NCI-H1092 (cell line): ENCODE results near the gene UBE3C.

Experiments used
- DNase-seq: peaks from one replicate; lab custom pipeline; 2025; lab: John Stamatoyannopoulos, UW

The UBE3C gene

DNA sequence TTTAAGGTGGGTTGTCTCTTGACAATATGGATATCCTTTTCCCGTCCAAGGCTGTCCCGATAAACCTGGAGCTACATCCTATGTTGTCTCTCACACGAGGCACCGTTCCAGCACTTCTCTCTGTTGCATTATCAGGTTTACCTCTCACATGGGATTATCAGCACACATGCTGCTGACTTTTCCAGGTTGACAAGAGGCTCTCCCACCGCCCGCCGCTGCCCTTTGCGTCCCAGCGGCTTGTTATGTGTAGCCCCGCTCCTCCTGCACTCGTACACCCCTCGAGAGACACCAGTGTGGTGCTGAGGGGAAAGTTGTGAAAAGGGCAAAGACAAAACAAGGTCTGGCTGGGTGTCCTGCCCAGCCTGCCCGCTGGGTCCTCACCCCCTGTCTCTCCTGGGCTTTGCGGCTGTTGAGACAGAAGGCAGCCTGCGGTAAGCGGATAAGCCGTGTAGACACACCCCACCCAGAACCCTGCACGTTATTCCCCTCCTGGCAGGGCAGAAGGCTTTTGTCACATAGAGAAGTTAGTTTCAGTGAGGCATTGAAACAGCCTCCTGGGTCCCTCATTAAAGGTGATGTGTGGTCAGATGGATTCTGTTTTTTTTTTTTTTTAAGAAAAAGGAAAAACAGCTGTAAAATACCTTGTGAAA is 38.7 kb downstream of the UBE3C start:
- no peak for DNase-seq

DNA sequence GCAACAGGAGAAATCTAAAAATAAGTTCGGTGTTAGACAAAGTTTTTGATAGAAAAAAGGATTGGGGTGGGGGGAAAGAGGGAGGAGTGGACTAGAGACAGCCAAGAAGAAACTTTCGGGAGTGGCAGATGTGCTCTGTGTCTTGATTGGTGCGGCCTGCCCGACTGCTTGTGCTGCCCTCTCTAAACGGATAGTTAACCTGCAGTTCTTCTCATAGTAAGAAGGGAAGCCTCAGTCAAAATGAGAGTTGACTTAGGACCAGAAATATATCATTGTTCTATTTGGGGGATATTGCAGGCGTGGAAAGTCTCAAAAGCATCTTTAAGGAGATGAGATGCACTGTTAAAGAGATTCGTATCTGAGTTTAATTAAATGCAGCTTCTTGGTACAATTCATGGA is 39.3 kb downstream of the UBE3C start:
- DNase-seq = no peak

DNA sequence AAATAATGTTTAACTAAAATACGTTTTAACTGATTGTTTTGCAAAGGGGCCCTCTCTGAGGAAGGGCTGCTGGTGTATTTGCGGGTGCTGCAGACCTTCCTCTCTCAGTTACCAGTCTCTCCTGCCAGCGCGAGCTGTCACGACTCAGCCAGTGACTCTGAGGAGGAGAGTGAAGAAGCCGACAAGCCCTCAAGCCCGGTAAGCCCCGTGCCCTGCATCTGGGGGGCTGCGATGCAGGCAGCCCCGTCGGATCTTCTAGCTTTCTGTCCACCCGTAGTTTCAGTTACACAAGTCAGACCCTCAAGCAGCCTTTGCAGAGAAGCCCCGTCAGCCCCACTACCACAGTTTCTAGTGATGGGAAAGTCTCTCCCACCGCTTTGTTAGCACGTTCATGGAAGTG is 45.1 kb downstream of the UBE3C start:
- no peak for DNase-seq

DNA sequence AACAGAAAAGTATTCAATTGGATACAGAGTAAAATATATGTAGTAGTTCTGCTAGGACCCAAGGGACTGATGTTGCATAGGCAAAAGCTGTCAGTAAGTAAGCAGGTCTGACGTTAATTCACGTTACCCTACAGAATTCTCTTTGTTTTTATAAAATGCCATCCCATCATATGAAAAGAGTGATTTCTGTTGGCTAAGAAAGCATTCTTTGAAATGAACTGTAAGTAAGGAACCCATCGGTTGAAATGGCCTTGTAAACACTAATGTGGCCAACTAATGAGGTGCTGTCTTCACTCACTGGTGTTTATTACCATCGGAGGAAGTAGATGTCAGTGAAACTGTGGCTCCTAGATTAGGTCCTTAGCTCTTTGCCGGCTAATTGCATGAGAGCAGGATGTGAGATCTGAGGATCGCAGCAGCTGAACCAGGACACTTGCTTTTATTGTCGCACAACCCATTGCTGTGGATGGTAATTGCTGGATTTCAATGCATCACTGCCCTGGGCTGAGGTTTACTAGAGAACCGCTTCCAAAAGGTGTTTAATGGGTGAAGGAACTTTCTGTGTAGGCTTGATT is 49.5 kb downstream of the UBE3C start:
- DNase-seq = no peak

DNA sequence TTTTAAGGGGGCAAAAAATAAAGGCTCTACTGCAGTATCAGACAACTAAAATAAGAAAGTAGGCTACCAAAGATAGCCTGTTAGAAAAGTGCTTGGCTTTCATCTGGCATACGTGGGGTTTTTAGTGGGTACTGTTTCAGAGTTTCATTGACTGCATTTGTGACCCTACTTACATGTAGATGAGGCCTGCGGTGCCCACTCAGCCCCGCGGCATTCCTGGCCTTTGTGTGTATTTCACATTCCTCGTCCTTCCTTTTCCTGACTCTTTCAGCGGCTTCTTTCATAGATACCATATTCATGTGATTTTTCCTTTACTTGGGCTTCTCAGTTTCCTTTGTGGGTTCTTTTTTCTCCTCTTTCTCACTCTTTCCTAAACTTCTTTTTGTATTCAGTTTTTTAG is 50.7 kb downstream of the UBE3C start:
- no peak for DNase-seq

DNA sequence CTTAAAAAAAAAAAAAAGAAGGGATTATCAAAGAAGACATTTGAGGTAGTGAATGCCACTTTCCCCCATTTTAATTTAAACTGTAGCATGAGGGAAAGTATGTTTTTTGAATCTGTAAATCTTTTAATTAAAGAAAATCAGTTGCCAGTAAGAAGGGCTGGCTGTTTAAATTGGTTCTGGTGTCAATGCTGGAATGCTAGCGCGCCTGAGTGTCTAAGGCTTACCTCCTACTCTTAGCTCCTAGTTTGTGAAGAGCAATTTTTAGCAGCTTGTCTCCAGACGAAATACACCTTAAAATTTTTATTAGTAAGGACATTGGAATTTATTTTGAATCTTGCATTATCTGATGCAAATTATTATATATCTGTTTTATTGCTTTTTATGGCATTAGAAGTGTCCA is 54.1 kb downstream of the UBE3C start:
- DNase-seq = no peak

DNA sequence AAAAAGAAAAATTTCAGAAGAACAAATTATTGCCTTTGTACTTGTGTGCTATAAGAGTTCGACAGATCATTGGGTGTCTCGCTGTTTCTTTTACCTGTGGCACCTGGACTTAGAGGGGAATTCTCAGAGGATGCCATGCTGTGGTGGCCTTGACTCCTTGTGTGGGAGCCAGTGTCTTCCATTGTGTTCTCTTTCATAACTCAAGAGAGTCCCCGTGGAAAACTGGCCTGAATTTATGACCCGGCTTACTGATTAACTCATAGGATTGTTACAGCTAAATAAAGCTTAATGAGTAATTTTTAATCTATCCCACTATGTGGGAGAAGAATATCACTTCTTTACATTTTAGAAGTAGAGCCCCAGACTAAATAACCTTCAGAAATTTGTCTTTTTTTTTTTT is 54.5 kb downstream of the UBE3C start:
- DNase-seq = no peak

DNA sequence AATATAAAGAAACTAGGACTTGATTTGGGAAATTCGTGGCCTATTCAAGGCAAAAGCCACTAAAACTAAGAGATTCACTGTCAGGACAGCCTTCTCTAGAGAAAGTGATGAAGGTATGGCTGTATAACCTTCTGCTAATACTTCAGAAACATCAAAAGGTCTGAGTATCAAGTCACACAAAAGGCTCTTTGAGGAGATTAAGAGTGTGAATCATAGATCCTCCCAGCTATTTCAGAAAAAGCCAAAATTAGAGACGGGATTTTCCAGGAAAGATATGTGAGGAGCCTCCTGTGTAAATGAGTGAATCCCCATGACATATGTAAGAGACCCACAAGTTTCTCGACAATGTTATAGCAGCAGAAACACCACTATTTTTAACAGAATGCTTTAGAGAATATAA is 56.2 kb downstream of the UBE3C start:
- DNase-seq = no peak

DNA sequence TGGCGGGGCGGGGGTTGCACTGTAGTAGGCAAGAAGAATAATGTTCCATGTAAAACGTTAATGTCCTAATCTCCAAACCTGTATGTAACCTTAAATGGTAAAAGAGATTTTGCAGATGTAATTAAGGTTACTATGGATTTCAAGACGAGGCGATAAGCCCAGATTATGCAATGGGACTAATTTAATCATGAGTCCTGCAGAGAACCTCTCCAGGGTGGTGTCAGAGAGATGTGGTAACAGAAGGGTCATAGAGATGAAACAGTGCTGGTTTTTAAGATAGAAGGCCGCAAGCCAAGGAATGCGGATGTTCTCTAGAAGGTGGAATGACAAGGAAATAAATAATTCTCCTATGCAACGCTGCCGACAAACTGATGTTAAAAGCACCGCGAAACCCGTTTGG is 57.1 kb downstream of the UBE3C start:
- no peak for DNase-seq

DNA sequence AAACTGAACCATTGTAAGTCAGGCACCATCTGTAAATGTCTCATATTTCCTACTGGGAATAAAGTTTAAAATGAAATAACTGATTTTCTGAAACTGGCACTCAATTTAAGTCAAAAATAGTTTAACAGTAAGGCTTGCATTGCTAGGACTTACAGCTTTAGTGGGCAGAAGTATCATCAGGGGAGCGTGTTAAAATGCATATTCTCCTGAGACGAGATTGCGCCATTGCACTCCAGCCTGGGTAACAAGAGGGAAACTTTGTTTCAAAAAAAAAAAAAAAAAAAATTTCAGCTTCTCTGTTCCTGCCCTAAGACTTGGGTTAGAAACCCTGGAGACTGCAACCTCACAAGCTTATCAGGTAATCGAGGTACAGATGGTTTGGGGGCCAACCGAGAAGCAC is 65.4 kb downstream of the UBE3C start:
- DNase-seq = no peak

DNA sequence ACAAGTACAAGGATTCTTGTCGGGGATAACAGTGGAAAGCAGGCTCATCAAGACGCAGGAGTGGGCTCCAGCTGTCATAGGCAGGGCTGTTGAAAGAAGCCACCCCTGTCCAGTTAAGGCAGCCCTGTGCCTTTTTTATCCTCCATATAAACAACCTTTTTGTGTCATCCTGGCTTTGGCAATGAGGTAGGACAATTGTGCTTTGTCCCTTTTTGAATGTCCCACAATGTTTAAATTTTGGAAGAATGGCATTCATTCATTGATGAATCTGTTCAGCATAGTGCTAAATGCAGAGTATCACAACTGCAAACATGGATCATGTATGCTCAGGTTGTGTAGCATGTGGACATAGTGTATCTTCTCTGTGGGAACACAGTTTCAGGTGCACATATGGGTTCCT is 66.7 kb downstream of the UBE3C start:
- DNase-seq = no peak

DNA sequence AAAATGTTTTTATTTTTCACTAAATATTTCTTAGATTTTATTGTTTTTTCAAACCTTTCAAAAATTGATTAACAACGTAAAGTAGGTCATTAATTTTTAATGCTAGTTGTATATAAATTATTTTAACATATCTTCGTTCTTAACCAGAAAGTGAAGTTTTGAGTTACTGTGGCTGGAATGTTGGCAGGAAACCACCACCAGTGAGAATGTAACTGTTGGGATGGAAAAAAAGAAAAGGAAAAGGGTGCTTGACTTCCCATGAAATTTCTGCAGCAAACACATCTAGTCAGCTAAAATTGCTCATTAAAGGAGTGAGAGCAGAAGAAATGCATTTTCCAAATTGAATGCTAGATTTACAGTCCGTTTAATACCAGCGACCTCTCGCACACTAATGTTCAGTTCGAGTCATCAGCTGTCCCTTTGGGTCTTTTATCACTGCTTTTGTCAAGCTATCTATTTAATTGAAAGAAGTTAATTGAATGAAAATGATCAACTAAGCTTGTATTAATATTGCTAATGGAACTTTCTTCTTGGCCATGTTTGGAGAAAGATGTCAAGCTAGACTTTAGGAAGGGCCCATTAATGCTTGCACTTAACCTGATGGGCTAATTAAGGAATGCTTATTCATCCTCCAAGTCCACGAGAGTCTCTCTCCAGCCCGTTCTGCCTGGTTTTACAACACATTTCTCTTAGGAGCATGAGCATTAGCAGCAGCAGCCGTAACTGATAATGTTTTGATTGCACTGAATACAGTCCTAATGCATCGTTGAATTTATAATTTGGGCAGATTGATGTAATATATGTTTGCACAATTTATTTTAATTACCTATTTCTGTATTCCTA is 70.1 kb downstream of the UBE3C start:
- no peak for DNase-seq

DNA sequence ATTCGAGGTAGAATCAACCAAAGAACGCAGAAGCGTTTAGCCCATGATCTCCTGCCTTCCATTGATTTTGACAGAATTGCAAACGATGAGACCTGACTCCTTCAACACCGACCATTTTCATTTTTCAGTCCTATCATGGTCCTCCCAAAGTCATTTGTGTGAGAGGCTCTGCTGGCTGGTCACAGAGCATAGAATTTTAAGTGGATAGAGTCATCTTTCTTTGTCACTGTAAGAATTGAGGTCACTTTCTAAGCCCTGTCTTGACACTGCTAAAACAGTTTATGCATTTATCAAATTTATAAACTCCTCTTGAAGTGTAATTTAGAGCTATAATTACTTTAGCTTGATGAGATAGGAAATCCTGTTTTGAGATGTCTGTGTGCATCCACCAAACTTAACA is 72.0 kb downstream of the UBE3C start:
- DNase-seq = no peak

DNA sequence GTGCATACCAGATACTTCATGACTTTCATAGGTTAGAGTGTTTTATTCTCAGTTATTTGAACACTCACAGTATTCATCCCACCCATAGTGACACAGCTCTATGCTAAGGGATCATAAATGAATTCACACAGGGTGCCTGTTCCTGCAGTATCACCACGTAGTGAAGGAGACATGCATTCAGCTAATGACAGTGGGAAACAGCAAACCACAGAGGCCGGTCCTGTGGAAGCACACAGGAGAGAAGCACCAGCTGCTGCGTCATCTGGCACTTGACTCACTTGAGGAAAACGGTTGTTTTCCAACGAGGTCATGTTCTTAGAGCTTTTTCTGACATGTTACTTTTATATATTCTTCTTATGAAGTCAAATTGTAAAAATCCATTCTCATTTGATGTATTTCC is 73.0 kb downstream of the UBE3C start:
- DNase-seq = peak; percentile 39

DNA sequence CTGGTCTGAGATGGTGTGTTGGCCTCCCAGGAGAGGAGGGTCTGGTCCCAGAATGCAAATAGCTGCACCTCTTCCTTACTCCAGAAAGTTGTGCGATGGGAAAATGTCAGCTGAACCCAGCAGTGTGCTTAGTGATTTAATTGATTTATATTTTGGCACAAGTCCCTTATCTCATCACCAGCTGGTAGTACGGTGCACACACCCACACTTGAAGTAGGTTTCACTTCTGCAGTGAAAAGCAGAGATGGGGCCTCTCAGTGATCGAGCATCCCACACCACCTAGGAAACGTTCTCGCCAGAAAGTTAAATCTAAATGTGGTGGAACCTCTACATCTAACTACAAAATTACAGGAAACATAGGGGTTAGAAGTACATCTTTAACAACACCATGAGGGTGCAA is 80.4 kb downstream of the UBE3C start:
- DNase-seq = no peak

DNA sequence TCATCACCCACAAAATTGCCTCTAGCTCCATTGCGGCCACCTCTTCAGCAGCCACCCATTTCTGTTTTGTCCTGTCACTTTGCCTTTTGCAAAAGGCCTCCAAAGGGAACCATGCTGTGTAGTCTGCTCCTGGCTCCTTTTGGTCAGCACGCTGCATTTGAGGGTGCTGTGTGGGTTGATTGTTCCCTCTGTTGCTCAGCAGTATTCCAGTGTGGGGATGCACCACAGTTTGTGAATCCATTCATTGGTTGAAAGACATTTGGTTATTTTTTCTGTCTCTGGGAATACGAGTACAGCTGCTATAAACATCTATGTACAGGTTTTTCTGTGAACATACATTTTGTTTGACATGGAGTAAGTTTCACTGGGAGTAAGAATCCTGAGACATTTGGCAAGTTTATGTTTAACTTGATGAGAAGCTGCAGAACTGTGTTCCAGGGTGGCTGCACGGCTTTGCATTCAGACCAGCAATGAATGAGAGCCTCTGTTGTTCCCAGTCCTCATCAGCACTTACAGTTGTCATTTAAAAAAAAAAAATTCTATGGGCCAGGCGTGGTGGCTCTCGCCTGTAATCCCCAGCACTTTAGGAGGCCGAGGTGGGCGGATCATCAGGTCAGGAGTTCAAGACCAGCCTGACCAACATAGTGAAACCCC is 82.3 kb downstream of the UBE3C start:
- DNase-seq = no peak

DNA sequence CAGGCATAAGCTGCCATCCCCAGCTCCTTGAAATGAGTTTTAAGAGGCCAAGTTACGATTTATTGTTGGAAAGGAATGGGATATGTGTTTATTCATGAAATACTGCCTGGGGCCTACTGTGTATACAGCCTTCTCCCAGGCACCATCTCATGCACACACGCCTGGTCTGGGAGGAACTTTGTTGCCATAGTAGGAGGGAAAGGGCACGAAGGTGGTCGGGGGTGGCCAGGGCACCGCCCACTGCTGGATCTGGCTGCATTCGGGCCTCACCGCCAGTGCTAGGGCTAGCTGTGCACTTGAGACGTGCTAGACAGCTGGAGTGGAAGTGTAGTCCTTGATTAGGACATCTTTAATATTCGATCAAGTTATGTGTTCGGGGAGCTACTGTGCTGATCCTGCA is 84.0 kb downstream of the UBE3C start:
- no peak for DNase-seq

DNA sequence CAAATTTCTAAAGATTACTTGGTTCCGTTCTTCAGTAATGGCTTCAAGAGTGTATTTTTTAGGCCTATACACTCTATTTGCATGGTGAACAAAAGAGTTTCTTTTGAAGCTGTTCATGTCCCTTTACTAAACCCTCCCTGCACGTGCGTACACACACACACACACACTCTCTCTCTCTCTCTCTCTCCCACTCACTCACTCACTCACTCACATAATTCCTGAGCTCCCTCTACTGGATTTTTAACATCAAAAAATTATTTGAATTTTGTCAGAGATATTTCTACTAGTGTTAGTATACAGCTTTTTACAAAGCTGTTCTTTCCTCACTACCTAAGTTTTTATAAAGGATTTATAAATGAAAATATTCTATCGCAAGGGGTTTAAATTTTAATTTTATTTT is 85.9 kb downstream of the UBE3C start:
- no peak for DNase-seq

DNA sequence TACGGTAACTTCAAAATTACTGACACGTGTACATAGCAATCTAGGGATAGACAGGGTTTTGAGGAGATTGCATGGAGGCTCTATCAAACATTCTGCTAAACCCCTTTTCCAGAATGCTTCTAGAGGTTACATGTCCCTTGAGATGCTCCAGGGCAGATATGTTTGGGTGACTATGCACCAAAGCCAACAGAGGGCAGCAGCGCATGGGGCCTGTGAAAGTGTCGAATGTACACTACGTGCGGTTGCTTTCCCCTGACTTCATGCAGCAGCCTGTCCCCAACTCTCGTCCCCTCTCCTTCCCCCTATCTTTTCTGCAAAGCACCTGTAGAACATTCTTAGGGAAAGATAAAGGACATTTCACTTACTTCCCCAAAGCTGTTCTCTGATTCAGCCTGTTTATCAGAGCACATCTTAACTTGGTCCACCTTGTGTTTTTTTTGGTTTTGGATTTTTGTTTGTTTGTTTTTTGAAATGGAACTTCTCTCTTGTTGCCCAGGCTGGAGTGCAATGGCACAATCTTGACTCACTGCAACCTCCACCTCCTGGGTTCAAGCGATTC is 90.2 kb downstream of the UBE3C start:
- DNase-seq = peak; percentile 7

DNA sequence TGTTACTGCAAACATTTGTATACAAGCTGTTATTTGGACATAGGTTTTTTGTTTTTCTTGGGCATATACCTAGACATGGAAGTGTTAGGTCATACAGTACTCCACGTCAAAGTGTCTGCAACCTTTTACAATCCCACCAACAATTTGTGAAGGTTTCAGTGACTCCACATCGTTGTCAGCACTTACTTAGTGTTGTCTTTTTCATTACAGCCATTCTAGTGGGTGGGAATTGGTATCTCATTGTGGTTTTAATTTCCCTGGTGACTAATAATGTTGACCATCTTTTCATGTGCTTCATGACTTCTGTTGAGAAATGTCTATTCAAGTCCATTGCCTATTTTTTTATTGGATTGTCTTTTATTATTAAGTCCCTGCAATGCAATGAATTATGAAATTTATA is 95.0 kb downstream of the UBE3C start:
- DNase-seq = no peak

DNA sequence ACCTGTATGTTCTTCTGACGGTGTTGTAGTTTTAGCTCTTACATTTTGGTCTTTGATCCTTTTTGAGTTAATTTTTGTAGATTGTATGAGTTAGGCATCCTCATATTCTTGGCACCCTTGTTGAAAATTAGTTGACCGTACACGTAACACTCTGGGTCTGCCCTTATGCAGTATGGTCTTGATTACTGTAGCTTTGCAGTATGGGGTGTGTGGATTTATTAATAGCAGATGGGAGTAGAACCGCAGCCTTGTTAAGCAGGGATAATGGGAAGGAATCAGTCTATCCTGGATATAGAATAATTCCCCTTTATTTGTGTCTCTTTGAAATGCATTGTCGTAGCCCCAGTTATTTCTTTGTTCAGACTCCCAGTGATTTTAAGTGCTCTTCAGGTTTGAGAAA is 95.5 kb downstream of the UBE3C start:
- no peak for DNase-seq
